ENCODE results near the gene WNK3.

GRCh38 chrX:54237014-54237413 lies 120.8 kb downstream of the WNK3 start:
- no peak for TF ChIP-seq BHLHE40 (IDR thresholded peaks at IDR 0.05; ENCODE audit: borderline replicate concordance)
- no peak for TF ChIP-seq CTBP1 (IDR thresholded peaks at IDR 0.05; ENCODE audit: borderline replicate concordance)
- no peak for TF ChIP-seq SP1 (IDR thresholded peaks at IDR 0.05)
- no peak for TF ChIP-seq FOXA1 (IDR thresholded peaks at IDR 0.05)
- TF ChIP-seq L3MBTL2 (conservative IDR thresholded peaks at IDR 0.05) = no peak
- no peak for TF ChIP-seq NFRKB (IDR thresholded peaks at IDR 0.05)
- TF ChIP-seq ARNT (IDR thresholded peaks at IDR 0.05) = no peak
- no peak for TF ChIP-seq FOXM1 (IDR thresholded peaks at IDR 0.05; ENCODE audit: borderline replicate concordance)
- TF ChIP-seq ELF4 (IDR thresholded peaks at IDR 0.05) = no peak
- TF ChIP-seq HDGF (IDR thresholded peaks at IDR 0.05; ENCODE audit: borderline replicate concordance) = no peak
- no peak for TF ChIP-seq SUZ12 (IDR thresholded peaks at IDR 0.05)
- TF ChIP-seq, protein P1, sequence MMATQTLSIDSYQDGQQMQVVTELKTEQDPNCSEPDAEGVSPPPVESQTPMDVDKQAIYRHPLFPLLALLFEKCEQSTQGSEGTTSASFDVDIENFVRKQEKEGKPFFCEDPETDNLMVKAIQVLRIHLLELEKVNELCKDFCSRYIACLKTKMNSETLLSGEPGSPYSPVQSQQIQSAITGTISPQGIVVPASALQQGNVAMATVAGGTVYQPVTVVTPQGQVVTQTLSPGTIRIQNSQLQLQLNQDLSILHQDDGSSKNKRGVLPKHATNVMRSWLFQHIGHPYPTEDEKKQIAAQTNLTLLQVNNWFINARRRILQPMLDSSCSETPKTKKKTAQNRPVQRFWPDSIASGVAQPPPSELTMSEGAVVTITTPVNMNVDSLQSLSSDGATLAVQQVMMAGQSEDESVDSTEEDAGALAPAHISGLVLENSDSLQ (IDR thresholded peaks at IDR 0.05) = no peak
